Right lobe of liver (tissue), 4 donors: ENCODE measurements around the gene RGS13.

Experiments
- CTCF ChIP-seq, 4 donors: fragments of 200-600 bp in 3 of 4; fragments of 450-650 bp in 1 of 4; IDR thresholded peaks; one replicate each; pipeline versions ENCODE4 v1.5.1 to v1.8.0; 2016 to 2022; ENCODE audit warnings: antibody characterized with exemption in 4 of 4, mild to moderate bottlenecking in 2 of 4
- POLR2A ChIP-seq: fragments of 450-650 bp; IDR thresholded peaks from one replicate; pipeline ENCODE4 v1.6.1; 2017; ENCODE audit warnings: antibody characterized with exemption, mild to moderate bottlenecking
- donor health status: DM: no; HTN: no; CAD: no.
- donor health status: DM: no; HTN: no; CAD: no.
- donor health status: DM: no; HTN: yes; CAD: no.

GRCh38 chr1:192626366-192627179 lies 9.4 kb upstream of the RGS13 start:
- TF ChIP-seq POLR2A (no peak), CTCF (IDR thresholded peaks at IDR 0.05) (no peak)
